Endothelial cell of umbilical vein (primary cell): ENCODE measurements around the gene PCDHGA10.
"Not testable (repeated sequence)": the region's sequence is repeated elsewhere in the genome, so short reads cannot be mapped to it uniquely, and the experiment has no call there.

Source experiments
- CTCF ChIP-seq, 2 donors: IDR thresholded peaks; 1 replicate in 1 of 2; 2 replicates in 1 of 2; pipeline ENCODE4 v1.5.1; 2011; ENCODE audit warnings: low read length in 2 of 2, mild to moderate bottlenecking in 2 of 2, moderate library complexity in 2 of 2, control low read depth in 1 of 2, inconsistent platforms in 1 of 2, low read depth in 1 of 2; ENCODE audit not compliant: insufficient read depth in 1 of 2; ENCODE audit errors: extremely low read depth in 1 of 2
- POLR2AphosphoS5 ChIP-seq: IDR thresholded peaks from 2 replicates; pipeline ENCODE4 v1.6.1; 2012; ENCODE audit warnings: low read depth, mild to moderate bottlenecking, control low read depth, low read length, moderate library complexity; ENCODE audit not compliant: insufficient read depth

GRCh38 chr5:141432308-141432707 is 19.5 kb downstream of the PCDHGA10 start:
- not testable (repeated sequence) for TF ChIP-seq POLR2AphosphoS5; CTCF (IDR thresholded peaks at IDR 0.05; ENCODE audit: extremely low read depth in 1 of 2, insufficient read depth in 1 of 2, low read depth in 1 of 2, low read length in 2 of 2)
